Measurements from ENCODE around the gene PLEKHG1.

DNA sequence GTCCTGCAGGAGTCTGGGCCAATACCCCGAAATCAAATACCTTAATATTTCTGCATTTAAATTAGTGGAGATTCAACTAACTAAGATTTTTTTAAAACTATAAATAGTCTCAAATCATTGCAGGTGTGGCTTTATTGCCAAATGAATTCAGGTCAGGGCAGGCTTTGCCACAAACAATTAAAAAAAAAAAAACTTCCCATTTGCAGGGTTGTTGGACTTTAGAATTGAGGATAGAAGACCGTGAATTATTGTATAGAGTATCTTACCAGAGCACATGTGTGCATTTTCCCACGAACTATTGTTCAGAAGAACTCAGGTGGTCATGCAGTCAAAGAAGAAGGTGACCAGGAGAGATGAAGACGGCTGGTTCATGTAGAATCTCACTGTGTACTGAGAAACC lies 6.6 kb upstream of the PLEKHG1 start:
- TF ChIP-seq, protein P1, sequence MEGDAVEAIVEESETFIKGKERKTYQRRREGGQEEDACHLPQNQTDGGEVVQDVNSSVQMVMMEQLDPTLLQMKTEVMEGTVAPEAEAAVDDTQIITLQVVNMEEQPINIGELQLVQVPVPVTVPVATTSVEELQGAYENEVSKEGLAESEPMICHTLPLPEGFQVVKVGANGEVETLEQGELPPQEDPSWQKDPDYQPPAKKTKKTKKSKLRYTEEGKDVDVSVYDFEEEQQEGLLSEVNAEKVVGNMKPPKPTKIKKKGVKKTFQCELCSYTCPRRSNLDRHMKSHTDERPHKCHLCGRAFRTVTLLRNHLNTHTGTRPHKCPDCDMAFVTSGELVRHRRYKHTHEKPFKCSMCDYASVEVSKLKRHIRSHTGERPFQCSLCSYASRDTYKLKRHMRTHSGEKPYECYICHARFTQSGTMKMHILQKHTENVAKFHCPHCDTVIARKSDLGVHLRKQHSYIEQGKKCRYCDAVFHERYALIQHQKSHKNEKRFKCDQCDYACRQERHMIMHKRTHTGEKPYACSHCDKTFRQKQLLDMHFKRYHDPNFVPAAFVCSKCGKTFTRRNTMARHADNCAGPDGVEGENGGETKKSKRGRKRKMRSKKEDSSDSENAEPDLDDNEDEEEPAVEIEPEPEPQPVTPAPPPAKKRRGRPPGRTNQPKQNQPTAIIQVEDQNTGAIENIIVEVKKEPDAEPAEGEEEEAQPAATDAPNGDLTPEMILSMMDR (IDR thresholded peaks at IDR 0.05) = no peak
- TF ChIP-seq EP300 (IDR thresholded peaks at IDR 0.05) (no peak), POLR2A (IDR thresholded peaks at IDR 0.05) (no peak), POLR2AphosphoS5 (IDR thresholded peaks at IDR 0.05) (no peak)

Data from sigmoid colon (tissue), 4 donors.